ENCODE results near the gene PPM1D. TPM values are rescaled to one million over a fixed set of nuclear protein-coding genes. Genes with fewer than 3 reads are reported as not detected.
A peak's percentile ranks its signal among the peaks of the same experiment; 100 is the strongest.

Gene PPM1D
- total RNA-seq, 1 donor from 2014 or later = 14.2 TPM

- Histone ChIP-seq H3K27me3 (ENCODE audit: control insufficient read depth, insufficient read depth, low read length) (no peaks in the 10 kb centered on the region), H3K4me3 (ENCODE audit: low read depth, low read length) (no peak overlapping the region), H3K36me3 (ENCODE audit: control insufficient read depth, insufficient read depth, low read length) (no peaks in the 10 kb centered on the region)
- peak; percentile 49 for DNase-seq (ENCODE audit: low read depth)
- no peak for TF ChIP-seq CTCF (IDR thresholded peaks at IDR 0.05; ENCODE audit: insufficient read depth, low read length, poor library complexity, severe bottlenecking)
These were observed 112.7 kb downstream of the PPM1D start for GRCh38 chr17:60712675-60713074.

GRCh38 chr17:60713608-60714007 is 113.6 kb downstream of the PPM1D start:
- no peak overlapping the region for H3K4me3 ChIP-seq (ENCODE audit: low read depth, low read length)
- no peaks in the 10 kb centered on the region for H3K36me3 ChIP-seq (ENCODE audit: control insufficient read depth, insufficient read depth, low read length)
- no peak for TF ChIP-seq CTCF (IDR thresholded peaks at IDR 0.05; ENCODE audit: insufficient read depth, low read length, poor library complexity, severe bottlenecking)
- DNase-seq (ENCODE audit: low read depth) = no peak
- H3K27me3 ChIP-seq (ENCODE audit: control insufficient read depth, insufficient read depth, low read length) = no peaks in the 10 kb centered on the region

Other genes starting within 250 kb of the PPM1D start
- 31.4 and 37.2 TPM in 2 replicates for gene USP32, start 208.1 kb upstream of the PPM1D start, total RNA-seq
- gene CHCT1, start 177.7 kb upstream of the PPM1D start, total RNA-seq = 1.4 TPM in 1 of 2 replicates, not detected in the other
- 19.9 and 23.4 TPM in 2 replicates for gene APPBP2, start 74.0 kb upstream of the PPM1D start, total RNA-seq
- 21.8 and 26.7 TPM in 2 replicates for gene BCAS3, start 77.7 kb downstream of the PPM1D start, total RNA-seq